CD4-positive, CD25-positive, alpha-beta regulatory T cell (primary cell): Measurements from ENCODE around the gene NKAPD1. TPM values are rescaled to one million over a fixed set of nuclear protein-coding genes. Genes with fewer than 3 reads are reported as not detected.

Source experiments
- ATAC-seq, 2 donors: fragments of 150-1000 bp; cut with Tn5 transposase; one replicate each; pipeline ENCODE4 v1.10.0; 2021; ENCODE audit warnings: low read depth in 2 of 2, moderate number of reproducible peaks in 2 of 2, moderate library complexity in 1 of 2
- DNase-seq, 3 donors: peaks; one replicate each; pipeline versions ENCODE4 v3.0.0 to v3.0.0-alpha.2; 2012 to 2022; ENCODE audit warnings: mixed read lengths in 1 of 3
- H3K27ac ChIP-seq: one replicate; pipeline ENCODE4 v1.7.0; 2013; ENCODE audit warnings: mild to moderate bottlenecking, low read length; ENCODE audit not compliant: insufficient read depth, poor library complexity, severe bottlenecking
- H3K27me3 ChIP-seq: one replicate; pipeline ENCODE4 v1.7.0; 2013; ENCODE audit warnings: low read length; ENCODE audit not compliant: control insufficient read depth, insufficient read depth
- H3K36me3 ChIP-seq: one replicate; pipeline ENCODE4 v1.7.0; 2013; ENCODE audit warnings: mild to moderate bottlenecking, low read length, moderate library complexity; ENCODE audit not compliant: control insufficient read depth, insufficient read depth
- H3K4me1 ChIP-seq: 2 replicates; pipeline ENCODE4 v1.7.0; 2013; ENCODE audit warnings: mild to moderate bottlenecking, low read length; ENCODE audit not compliant: insufficient read depth, control insufficient read depth, poor library complexity, severe bottlenecking
- H3K4me3 ChIP-seq: one replicate; pipeline ENCODE4 v1.7.0; 2013; ENCODE audit warnings: low read depth, mild to moderate bottlenecking, low read length, moderate library complexity
- H3K9me3 ChIP-seq, 2 experiments: 1 replicate in 1 of 2; 2 replicates in 1 of 2; pipeline ENCODE4 v1.7.0; 2013; ENCODE audit warnings: low read length in 2 of 2, mild to moderate bottlenecking in 1 of 2, moderate library complexity in 1 of 2; ENCODE audit not compliant: control insufficient read depth in 2 of 2
- H3K27ac Mint-ChIP-seq, 3 donors: one replicate each; pipeline ENCODE4 v1.8.0; 2020 to 2022; ENCODE audit warnings: mild to moderate bottlenecking in 3 of 3, mixed read lengths in 3 of 3, moderate library complexity in 2 of 3
- H3K27me3 Mint-ChIP-seq: one replicate; pipeline ENCODE4 v1.8.0; 2022; ENCODE audit warnings: mild to moderate bottlenecking, mixed read lengths
- H3K36me3 Mint-ChIP-seq: one replicate; pipeline ENCODE4 v1.8.0; 2020; ENCODE audit warnings: mixed read lengths
- H3K4me1 Mint-ChIP-seq, 4 donors: one replicate each; pipeline ENCODE4 v1.8.0; 2020 to 2022; ENCODE audit warnings: mixed read lengths in 4 of 4, mild to moderate bottlenecking in 1 of 4
- H3K4me3 Mint-ChIP-seq, 4 donors: one replicate each; pipeline ENCODE4 v1.8.0; 2020 to 2022; ENCODE audit warnings: mild to moderate bottlenecking in 4 of 4, mixed read lengths in 4 of 4, moderate library complexity in 3 of 4
- H3K9me3 Mint-ChIP-seq, 7 donors: one replicate each; pipeline ENCODE4 v1.8.0; 2020 to 2022; ENCODE audit warnings: mixed read lengths in 7 of 7, mild to moderate bottlenecking in 3 of 7, moderate library complexity in 2 of 7
- polyA plus RNA-seq, 4 donors: library from polyadenylated mRNA; unstranded; fragments of 300-500 nt; fragmentation: Illumina TruSeq; gene quantifications; one replicate each; pipeline ENCODE4 v1.2.3, GENCODE V29; 2021
- total RNA-seq: library from RNA; stranded (reverse); gene quantifications from one replicate; pipeline ENCODE4 v1.2.3, GENCODE V29; 2022

NKAPD1 gene
- total and polyA plus RNA-seq, 5 donors from 2014 or later = 11.0 to 13.1 (median 11.3) TPM

GRCh38 chr11:112132737-112133136, 58.6 kb downstream of the NKAPD1 start:
- Histone ChIP-seq H3K4me1 (no peaks in the 10 kb centered on the region), H3K36me3 (no peaks in the 10 kb centered on the region), H3K27me3 (no peaks in the 10 kb centered on the region), H3K27ac (no peak overlapping the region), H3K9me3 (no peaks in the 10 kb centered on the region), H3K4me3 (no peak overlapping the region)
- Mint-ChIP-seq H3K27ac (no peak overlapping the region), H3K27me3 (peaks cover 4% of the 10 kb centered on the region), H3K9me3 (peaks cover 0 to 3% (median 0%) of the 10 kb centered on the region in 7 donors), H3K36me3 (peaks cover 15% of the 10 kb centered on the region), H3K4me3 (no peak overlapping the region), H3K4me1 (peaks cover 0 to 7% (median 0%) of the 10 kb centered on the region in 4 donors)
- no peak for ATAC-seq
- no peak for DNase-seq

GRCh38 chr11:112134473-112134872, 60.4 kb downstream of the NKAPD1 start:
- ATAC-seq = no peak
- H3K4me3 Mint-ChIP-seq = no peak overlapping the region
- Histone ChIP-seq H3K27me3 (no peaks in the 10 kb centered on the region), H3K36me3 (no peaks in the 10 kb centered on the region), H3K4me1 (no peaks in the 10 kb centered on the region), H3K4me3 (no peak overlapping the region), H3K9me3 (no peaks in the 10 kb centered on the region), H3K27ac (no peak overlapping the region)
- no peak for DNase-seq
- no peaks in the 10 kb centered on the region for H3K4me1 Mint-ChIP-seq
- H3K9me3 Mint-ChIP-seq = peaks cover 0 to 1% (median 0%) of the 10 kb centered on the region in 7 donors
- peaks cover 4% of the 10 kb centered on the region for H3K27me3 Mint-ChIP-seq
- no peak overlapping the region for H3K27ac Mint-ChIP-seq
- peaks cover 15% of the 10 kb centered on the region for H3K36me3 Mint-ChIP-seq

Other genes starting within 250 kb of the NKAPD1 start
- 30.6 TPM for gene ALG9, start 202.7 kb upstream of the NKAPD1 start, total RNA-seq
- gene ALG9, start 202.7 kb upstream of the NKAPD1 start, polyA plus RNA-seq = 10 to 100 TPM; 13.9 to 18.4 (median 15.4) TPM
- gene FDXACB1, start 195.1 kb upstream of the NKAPD1 start, total RNA-seq = 2.7 TPM
- 1 to 10 TPM; 5.0 to 8.3 (median 6.1) TPM for gene FDXACB1, start 195.1 kb upstream of the NKAPD1 start, polyA plus RNA-seq
- gene CFAP68, start 194.8 kb upstream of the NKAPD1 start, total RNA-seq = 8.3 TPM
- 10 to 100 TPM; 24.6 to 44.6 (median 27.4) TPM for gene CFAP68, start 194.8 kb upstream of the NKAPD1 start, polyA plus RNA-seq
- gene CRYAB, start 162.5 kb upstream of the NKAPD1 start, total RNA-seq = not detected
- not detected for gene CRYAB, start 162.5 kb upstream of the NKAPD1 start, polyA plus RNA-seq
- not detected for gene HSPB2, start 161.6 kb upstream of the NKAPD1 start, total RNA-seq
- not detected for gene HSPB2, start 161.6 kb upstream of the NKAPD1 start, polyA plus RNA-seq
- not detected for gene C11orf52, start 155.4 kb upstream of the NKAPD1 start, total RNA-seq
- under 1 TPM in 1 of 4 donors, not detected in 3; 0.41 TPM for gene C11orf52, start 155.4 kb upstream of the NKAPD1 start, polyA plus RNA-seq
- gene DIXDC1, start 137.0 kb upstream of the NKAPD1 start, total RNA-seq = 3.9 TPM
- 1 to 10 TPM in 3 of 4 donors, under 1 TPM in 1; 0.78 to 1.5 (median 1.3) TPM for gene DIXDC1, start 137.0 kb upstream of the NKAPD1 start, polyA plus RNA-seq
- gene DLAT, start 48.9 kb upstream of the NKAPD1 start, total RNA-seq = 16.3 TPM
- 10 to 100 TPM; 22.8 to 26.8 (median 24.2) TPM for gene DLAT, start 48.9 kb upstream of the NKAPD1 start, polyA plus RNA-seq
- gene PIH1D2, start 282 bp upstream of the NKAPD1 start, total RNA-seq = 0.47 TPM
- gene PIH1D2, start 282 bp upstream of the NKAPD1 start, polyA plus RNA-seq = not detected
- gene TIMM8B, start 12.5 kb downstream of the NKAPD1 start, total RNA-seq = 14.5 TPM
- 10 to 100 TPM; 60.8 to 91.3 (median 75.0) TPM for gene TIMM8B, start 12.5 kb downstream of the NKAPD1 start, polyA plus RNA-seq
- gene SDHD, start 12.6 kb downstream of the NKAPD1 start, total RNA-seq = 37.0 TPM
- gene SDHD, start 12.6 kb downstream of the NKAPD1 start, polyA plus RNA-seq = 100 to 1,000 TPM; 148 to 200 (median 182) TPM
- 1.4 TPM for gene IL18, start 89.8 kb downstream of the NKAPD1 start, total RNA-seq
- not detected for gene IL18, start 89.8 kb downstream of the NKAPD1 start, polyA plus RNA-seq
- gene TEX12, start 93.1 kb downstream of the NKAPD1 start, total RNA-seq = 0.67 TPM
- gene TEX12, start 93.1 kb downstream of the NKAPD1 start, polyA plus RNA-seq = under 1 TPM in 1 of 4 donors, not detected in 3; 0.44 TPM
- gene BCO2, start 101.2 kb downstream of the NKAPD1 start, total RNA-seq = 0.81 TPM
- gene BCO2, start 101.2 kb downstream of the NKAPD1 start, polyA plus RNA-seq = not detected
- 71.5 TPM for gene PTS, start 152.1 kb downstream of the NKAPD1 start, total RNA-seq
- gene PTS, start 152.1 kb downstream of the NKAPD1 start, polyA plus RNA-seq = 10 to 100 TPM in 2 of 4 donors, 1 to 10 TPM in 2; 7.1 to 12.0 (median 10.4) TPM
- gene PLET1, start 186.6 kb downstream of the NKAPD1 start, total RNA-seq = not detected
- gene PLET1, start 186.6 kb downstream of the NKAPD1 start, polyA plus RNA-seq = not detected